Measurements from ENCODE around the gene MASP2.
"Not testable (repeated sequence)": the region's sequence is repeated elsewhere in the genome, so short reads cannot be mapped to it uniquely, and the experiment has no call there.

- TF ChIP-seq POLR2A (IDR thresholded peaks at IDR 0.05; ENCODE audit: low read length); GATA1 (IDR thresholded peaks at IDR 0.05; ENCODE audit: low read depth, low read length): not testable (repeated sequence)
Measured at GRCh38 chr1:11040105-11040429, 7.0 kb downstream of the MASP2 start.

Measured in erythroblast (primary cell).